GM21367 (cell line): ENCODE data around the gene ACBD3.

Source experiments
- ATAC-seq: cut with Tn5 transposase; IDR thresholded peaks from one replicate; pipeline ENCODE4 v1.9.1; 2021; ENCODE audit not compliant: unreplicated experiment

Gene ACBD3

GRCh38 chr1:226116673-226117072 is 69.9 kb downstream of the ACBD3 start:
- no peak for ATAC-seq

GRCh38 chr1:226112626-226113025 is 73.9 kb downstream of the ACBD3 start:
- no peak for ATAC-seq

- ATAC-seq: no peak
Observed at GRCh38 chr1:226111883-226112261, 74.7 kb downstream of the ACBD3 start.

- no peak for ATAC-seq
Observed at GRCh38 chr1:226111098-226111882, 75.3 kb downstream of the ACBD3 start.

- peak; percentile 71 for ATAC-seq
Observed at GRCh38 chr1:226110249-226111097, 76.1 kb downstream of the ACBD3 start.

- peak; percentile 67 for ATAC-seq
Observed at GRCh38 chr1:226109829-226110248, 76.7 kb downstream of the ACBD3 start.

- no peak for ATAC-seq
Observed at GRCh38 chr1:226108935-226109828, 77.4 kb downstream of the ACBD3 start.

- ATAC-seq: no peak
Observed at GRCh38 chr1:226107471-226108460, 78.8 kb downstream of the ACBD3 start.

GRCh38 chr1:226104671-226105121 is 81.8 kb downstream of the ACBD3 start:
- no peak for ATAC-seq

GRCh38 chr1:226100436-226101391 is 85.8 kb downstream of the ACBD3 start:
- no peak for ATAC-seq

GRCh38 chr1:226098870-226099835 is 87.4 kb downstream of the ACBD3 start:
- no peak for ATAC-seq

- ATAC-seq: no peak
Observed at GRCh38 chr1:226097866-226098625, 88.5 kb downstream of the ACBD3 start.

- no peak for ATAC-seq
Observed at GRCh38 chr1:226095286-226095685, 91.3 kb downstream of the ACBD3 start.
